CD4-positive, alpha-beta T cell (primary cell): ENCODE results near the gene CLEC2B. TPM values are rescaled to one million over a fixed set of nuclear protein-coding genes. Genes with fewer than 3 reads are reported as not detected.
"Not testable (repeated sequence)": the region's sequence is repeated elsewhere in the genome, so short reads cannot be mapped to it uniquely, and the experiment has no call there.

Experiments used
- ATAC-seq: fragments of 200-7000 bp; cut with Tn5 transposase; one replicate; pipeline ENCODE4 v1.10.0; 2022; ENCODE audit warnings: mild to moderate bottlenecking; ENCODE audit not compliant: poor library complexity
- CTCF ChIA-PET: fragments of 350-600 bp; sonication (Branson Sonifier 250); formaldehyde crosslinking; loops from one replicate; lab custom pipeline; 2021; ENCODE audit warnings: antibody characterized with exemption, inconsistent platforms; lab: Charles Lee
- POLR2A ChIA-PET: fragments of 350-600 bp; sonication (Branson Sonifier 250); formaldehyde crosslinking; loops from one replicate; lab custom pipeline; 2021; ENCODE audit warnings: antibody characterized with exemption, inconsistent platforms; lab: Charles Lee
- DNase-seq, 14 experiments: peaks; one replicate each; pipeline ENCODE4 v3.0.0-alpha.2; 2013 to 2020; ENCODE audit warnings: mixed read lengths in 2 of 14
- H3K27ac ChIP-seq, 2 donors: one replicate each; pipeline versions ENCODE4 v1.5.1 to v1.7.0; 2013; ENCODE audit warnings: low read length in 2 of 2, low read depth in 1 of 2, mild to moderate bottlenecking in 1 of 2
- H3K27me3 ChIP-seq, 2 experiments: 1 replicate in 1 of 2; 2 replicates in 1 of 2; pipeline versions ENCODE4 v1.6.1 to v1.7.0; 2013; ENCODE audit warnings: low read length in 2 of 2, control low read depth in 1 of 2, mild to moderate bottlenecking in 1 of 2, moderate library complexity in 1 of 2; ENCODE audit not compliant: insufficient read depth in 2 of 2, control insufficient read depth in 1 of 2
- H3K36me3 ChIP-seq: one replicate; pipeline ENCODE4 v1.6.1; 2013; ENCODE audit warnings: low read length, control low read depth; ENCODE audit not compliant: insufficient read depth
- H3K4me1 ChIP-seq: one replicate; pipeline ENCODE4 v1.6.1; 2013; ENCODE audit warnings: low read length, control low read depth; ENCODE audit not compliant: insufficient read depth
- H3K4me3 ChIP-seq: one replicate; pipeline ENCODE4 v1.5.1; 2013; ENCODE audit warnings: mild to moderate bottlenecking, low read length, moderate library complexity
- H3K9me3 ChIP-seq, 2 experiments: 1 replicate in 1 of 2; 2 replicates in 1 of 2; pipeline versions ENCODE4 v1.6.1 to v1.7.0; 2013; ENCODE audit warnings: low read length in 2 of 2, mild to moderate bottlenecking in 2 of 2, control low read depth in 1 of 2, moderate library complexity in 1 of 2; ENCODE audit not compliant: control insufficient read depth in 1 of 2, insufficient read depth in 1 of 2
- H3K27ac Mint-ChIP-seq: one replicate; pipeline ENCODE4 v1.8.0; 2020; ENCODE audit warnings: mixed read lengths
- H3K27me3 Mint-ChIP-seq: one replicate; pipeline ENCODE4 v1.8.0; 2021; ENCODE audit warnings: mixed read lengths
- H3K36me3 Mint-ChIP-seq: one replicate; pipeline ENCODE4 v1.8.0; 2021; ENCODE audit warnings: low read depth, mixed read lengths
- H3K4me1 Mint-ChIP-seq: one replicate; pipeline ENCODE4 v1.8.0; 2021; ENCODE audit warnings: low read depth, mixed read lengths
- H3K4me3 Mint-ChIP-seq: one replicate; pipeline ENCODE4 v1.8.0; 2020; ENCODE audit warnings: mild to moderate bottlenecking, mixed read lengths
- H3K9me3 Mint-ChIP-seq: one replicate; pipeline ENCODE4 v1.8.0; 2020; ENCODE audit warnings: mixed read lengths
- intact Hi-C, 2 experiments: fragments of 100-400 bp; cut with DNase I in 1 of 2; cut with micrococcal nuclease in 1 of 2; formaldehyde crosslinking; loops; one replicate each; pipeline versions ENCODE4 v1.15.1 to v1.9.0; 2023 to 2025; cut with DNase I, micrococcal nuclease
- total RNA-seq, 174 experiments: library from RNA in 2 of 174; stranded (reverse) in 2 of 174; gene quantifications; one replicate each; pipeline ENCODE4 v1.2.3 and lab custom pipeline; 2021 to 2026
- TF ChIP-seq, protein P1 (sequence below): fragments of 200-600 bp; IDR thresholded peaks from one replicate; pipeline ENCODE4 v1.8.0; 2022; ENCODE audit warnings: antibody characterized with exemption, mild to moderate bottlenecking

Gene CLEC2B
- total RNA-seq, 2 experiments from 2014 or later: 152 to 155 TPM

DNA sequence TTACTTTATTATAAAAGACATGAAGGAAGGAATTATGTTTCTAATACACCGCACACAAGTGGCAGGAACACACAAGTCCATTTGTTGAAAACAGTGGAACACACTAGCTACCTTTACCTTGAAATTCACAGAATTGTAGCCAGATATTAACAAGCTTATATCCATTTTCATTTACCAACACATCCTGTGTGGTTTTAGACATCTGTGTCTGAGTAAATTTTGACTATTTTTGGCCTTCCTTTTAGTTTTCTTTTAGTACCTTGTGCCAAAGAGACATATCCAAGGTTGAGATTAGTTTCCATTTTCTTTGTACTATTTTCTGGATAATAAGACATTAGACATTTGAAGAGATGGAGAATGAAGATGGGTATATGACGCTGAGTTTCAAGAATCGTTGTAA is 12.1 kb upstream of the CLEC2B start, which contains the start of gene KLRF2:
TSS of gene KLRF2 (plus strand) at position 244 of the 400 bp plus-strand sequence. CDS start at position 351, 107 bp downstream.
- no peak within 1 kb of the TSS for H3K27ac Mint-ChIP-seq
- no peak for DNase-seq
- CTCF ChIA-PET: interaction anchor here (1.1 kb wide), 1 partner anchor 9 kb away, joined by 3 read pairs; no protein-coding TSS in a partner anchor
- Histone ChIP-seq H3K4me3 (no peak within 1 kb of the TSS), H3K9me3 (no peaks in the 10 kb centered on the region), H3K36me3 (no peaks in the 10 kb centered on the region), H3K27me3 (no peaks in the 10 kb centered on the region), H3K4me1 (no peaks in the 10 kb centered on the region), H3K27ac (no peak within 1 kb of the TSS)
- TF ChIP-seq, protein P1, sequence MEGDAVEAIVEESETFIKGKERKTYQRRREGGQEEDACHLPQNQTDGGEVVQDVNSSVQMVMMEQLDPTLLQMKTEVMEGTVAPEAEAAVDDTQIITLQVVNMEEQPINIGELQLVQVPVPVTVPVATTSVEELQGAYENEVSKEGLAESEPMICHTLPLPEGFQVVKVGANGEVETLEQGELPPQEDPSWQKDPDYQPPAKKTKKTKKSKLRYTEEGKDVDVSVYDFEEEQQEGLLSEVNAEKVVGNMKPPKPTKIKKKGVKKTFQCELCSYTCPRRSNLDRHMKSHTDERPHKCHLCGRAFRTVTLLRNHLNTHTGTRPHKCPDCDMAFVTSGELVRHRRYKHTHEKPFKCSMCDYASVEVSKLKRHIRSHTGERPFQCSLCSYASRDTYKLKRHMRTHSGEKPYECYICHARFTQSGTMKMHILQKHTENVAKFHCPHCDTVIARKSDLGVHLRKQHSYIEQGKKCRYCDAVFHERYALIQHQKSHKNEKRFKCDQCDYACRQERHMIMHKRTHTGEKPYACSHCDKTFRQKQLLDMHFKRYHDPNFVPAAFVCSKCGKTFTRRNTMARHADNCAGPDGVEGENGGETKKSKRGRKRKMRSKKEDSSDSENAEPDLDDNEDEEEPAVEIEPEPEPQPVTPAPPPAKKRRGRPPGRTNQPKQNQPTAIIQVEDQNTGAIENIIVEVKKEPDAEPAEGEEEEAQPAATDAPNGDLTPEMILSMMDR: no peak
- ATAC-seq: no peak
- no peak within 1 kb of the TSS for H3K4me3 Mint-ChIP-seq
- peaks cover 8% of the 10 kb centered on the region for H3K4me1 Mint-ChIP-seq
- H3K36me3 Mint-ChIP-seq: no peaks in the 10 kb centered on the region
- H3K27me3 Mint-ChIP-seq: no peaks in the 10 kb centered on the region
- H3K9me3 Mint-ChIP-seq: no peaks in the 10 kb centered on the region
- intact Hi-C loops: no loop called here
- POLR2A ChIA-PET: no interaction called here

DNA sequence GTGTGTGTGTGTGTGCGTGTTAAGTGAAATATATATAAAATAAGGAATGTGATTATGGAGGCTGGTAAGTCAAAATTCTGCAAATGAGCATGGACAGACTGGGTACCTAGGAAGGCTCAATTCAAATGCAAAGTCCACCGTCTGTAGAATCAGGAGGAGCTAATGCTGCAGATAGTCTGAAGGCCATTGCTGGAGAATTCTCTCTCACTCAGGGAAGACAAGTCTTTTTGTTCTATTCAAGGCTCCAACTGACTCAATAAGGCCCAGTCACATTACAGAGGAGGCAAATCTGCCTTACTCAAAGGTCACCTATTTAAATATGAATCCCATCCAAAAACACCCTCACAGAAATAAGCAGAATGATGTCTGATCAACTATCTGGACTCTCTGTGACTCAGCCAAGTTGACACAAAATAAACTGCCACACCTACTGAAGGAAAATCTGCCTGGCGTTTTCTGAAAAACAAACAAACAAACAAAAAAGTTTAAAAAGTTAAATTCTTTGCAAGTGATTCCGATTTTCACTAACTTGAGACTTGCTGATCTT is 11.5 kb upstream of the CLEC2B start:
- Mint-ChIP-seq H3K27me3 (no peaks in the 10 kb centered on the region), H3K4me3 (no peak overlapping the region), H3K36me3 (no peaks in the 10 kb centered on the region), H3K27ac (no peak overlapping the region), H3K4me1 (peaks cover 8% of the 10 kb centered on the region), H3K9me3 (no peaks in the 10 kb centered on the region)
- Histone ChIP-seq H3K36me3 (no peaks in the 10 kb centered on the region), H3K4me1 (no peaks in the 10 kb centered on the region), H3K27ac (no peak overlapping the region), H3K27me3 (no peaks in the 10 kb centered on the region), H3K9me3 (no peaks in the 10 kb centered on the region), H3K4me3 (no peak overlapping the region)
- ATAC-seq: no peak
- TF ChIP-seq, protein P1: no peak
- ChIA-PET CTCF (interaction anchor here (1.1 kb wide), 1 partner anchor 9 kb away, joined by 3 read pairs; no protein-coding TSS in a partner anchor), POLR2A (no interaction called here)
- DNase-seq: no peak
- intact Hi-C loops: no loop called here

DNA sequence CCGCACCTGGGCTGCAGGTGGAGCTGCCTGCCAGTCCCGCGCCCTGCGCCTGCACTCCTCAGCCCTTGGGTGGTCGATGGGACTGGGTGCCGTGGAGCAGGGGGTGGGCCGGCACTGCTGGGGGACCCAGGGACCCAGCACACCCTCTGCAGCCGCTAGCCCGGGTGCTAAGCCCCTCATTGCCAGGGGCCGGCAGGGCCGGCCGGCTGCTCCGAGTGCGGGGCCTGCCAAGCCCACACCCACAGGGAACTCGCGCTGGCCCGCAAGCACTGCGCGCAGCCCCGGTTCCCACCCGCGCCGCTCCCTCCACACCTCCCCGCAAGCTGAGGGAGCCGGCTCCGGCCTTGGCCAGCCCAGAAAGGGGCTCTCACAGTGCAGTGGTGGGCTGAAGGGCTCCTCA is 7.0 kb upstream of the CLEC2B start:
- ATAC-seq, DNase-seq, H3K4me3 Mint-ChIP-seq, H3K9me3 Mint-ChIP-seq, H3K36me3 Mint-ChIP-seq, H3K9me3 ChIP-seq, H3K4me1 ChIP-seq, H3K27me3 ChIP-seq, POLR2A ChIA-PET, H3K27me3 Mint-ChIP-seq, H3K27ac ChIP-seq, CTCF ChIA-PET, H3K27ac Mint-ChIP-seq, H3K36me3 ChIP-seq, H3K4me3 ChIP-seq: not testable (repeated sequence)
- peaks cover 18% of the 10 kb centered on the region for H3K4me1 Mint-ChIP-seq
- intact Hi-C loops: loop anchor here in 1 of 2 experiments (10.0 kb wide), 1 partner anchor 489 kb away; no protein-coding TSS in a partner anchor
